Mucosa of gallbladder (tissue), 1 donor: ENCODE measurements around the gene CFAP92. TPM values are rescaled to one million over a fixed set of nuclear protein-coding genes. Genes with fewer than 3 reads are reported as not detected.
"Not testable (repeated sequence)": the region's sequence is repeated elsewhere in the genome, so short reads cannot be mapped to it uniquely, and the experiment has no call there.

Source experiments
- DNase-seq: peaks from one replicate; pipeline ENCODE4 v3.0.0-alpha.2; 2020; ENCODE audit warnings: low spot score
- total RNA-seq: library from RNA; stranded (reverse); gene quantifications from one replicate; pipeline ENCODE4 v1.2.1, GENCODE V29; 2021
- donor health status: DM: no; HTN: no; CAD: no.

The CFAP92 gene
- total RNA-seq, 1 donor from 2014 or later = 3.3 TPM

DNA sequence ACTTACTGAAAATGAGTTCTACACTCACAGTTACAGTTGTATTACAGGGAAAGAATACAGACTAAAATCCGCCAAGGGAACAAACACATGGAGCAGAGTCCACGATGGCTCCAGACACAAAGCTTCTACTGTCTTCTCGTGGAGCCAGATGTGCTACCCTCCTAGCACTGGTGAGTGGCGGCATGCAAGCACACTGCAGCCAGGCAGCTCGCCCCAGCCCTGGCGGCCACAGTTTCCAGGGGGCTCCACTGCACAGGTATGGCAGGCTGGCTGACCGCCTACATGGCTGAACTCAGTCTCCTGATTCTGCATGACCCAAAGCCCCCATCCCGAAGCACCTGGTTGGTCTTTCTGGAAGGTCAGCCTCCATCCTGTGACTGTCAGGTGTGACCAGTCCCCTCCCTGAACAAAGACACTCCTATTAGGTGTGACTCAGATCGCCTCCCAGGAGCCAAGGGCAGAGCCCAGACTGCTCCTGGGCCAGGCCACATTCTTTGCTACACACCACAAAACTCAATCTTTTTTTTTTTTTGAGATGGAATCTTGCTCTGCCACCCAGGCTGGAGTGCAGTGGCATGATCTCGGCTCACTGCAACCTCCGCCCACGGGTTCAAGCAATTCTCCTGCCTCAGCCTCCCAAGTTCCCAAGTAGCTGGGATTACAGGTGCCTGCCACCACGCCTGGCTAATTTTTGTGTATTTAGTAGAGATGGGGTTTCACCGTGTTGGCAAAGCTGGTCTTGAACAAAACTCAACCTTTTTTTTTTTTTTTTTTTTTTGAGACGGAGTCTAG, 51.5 kb downstream of the CFAP92 start:
- no peak for DNase-seq

DNA sequence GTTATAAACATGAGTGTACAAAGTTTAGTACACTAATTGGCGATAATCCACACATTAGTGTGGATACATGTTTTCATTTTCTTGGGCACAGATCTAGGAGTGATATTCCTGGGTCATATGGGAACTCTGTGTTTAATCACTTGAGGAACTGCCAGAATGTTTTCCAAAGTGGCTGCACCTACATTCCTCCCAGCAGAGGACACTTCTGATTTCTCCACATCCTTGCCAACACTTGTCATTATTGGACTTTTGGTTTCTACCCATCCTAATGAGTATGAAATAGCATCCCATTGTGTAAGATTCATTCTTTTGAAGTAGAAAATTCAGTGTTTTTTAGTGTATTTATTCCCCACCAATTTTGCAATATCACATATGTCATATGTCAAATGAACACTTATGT, 53.6 kb downstream of the CFAP92 start:
- DNase-seq = no peak

DNA sequence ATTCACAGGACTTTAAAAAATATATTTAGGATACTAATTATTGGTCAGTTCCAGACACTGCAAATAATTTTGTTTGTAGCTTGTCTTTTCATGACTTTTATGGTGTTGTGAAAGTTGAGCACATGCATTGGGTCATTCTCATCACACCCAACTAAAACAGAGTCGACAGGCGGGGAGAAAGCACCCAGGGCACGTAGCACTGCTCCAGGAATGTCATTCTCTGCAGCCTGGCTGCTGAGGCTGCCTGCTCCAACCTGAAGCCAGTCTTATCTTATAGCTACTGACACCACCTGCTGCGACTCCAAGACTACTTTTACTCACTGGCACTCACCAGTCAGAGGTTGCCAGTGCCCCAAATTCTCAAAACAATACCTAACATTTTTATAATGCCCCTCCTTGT, 57.5 kb downstream of the CFAP92 start:
- DNase-seq = no peak

DNA sequence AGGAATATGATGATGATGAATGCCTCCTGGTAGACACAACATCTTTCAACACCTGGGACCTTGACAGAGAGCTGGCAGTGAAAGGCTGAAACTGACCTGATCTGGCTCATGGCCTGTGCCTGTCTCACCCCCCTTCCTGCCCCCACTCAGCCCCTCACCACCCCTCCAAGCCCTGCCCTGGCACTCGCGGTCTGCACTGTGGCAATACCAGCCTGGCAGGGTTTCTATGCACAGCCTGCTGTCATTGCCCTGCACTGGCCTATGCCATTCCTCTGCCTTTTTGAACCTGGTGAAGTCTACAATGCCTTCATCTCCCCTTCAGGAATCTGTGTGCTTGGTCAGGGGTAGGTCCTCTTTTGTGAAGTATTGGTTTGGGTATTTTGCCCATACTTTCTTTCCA, 58.0 kb downstream of the CFAP92 start:
- DNase-seq = no peak

DNA sequence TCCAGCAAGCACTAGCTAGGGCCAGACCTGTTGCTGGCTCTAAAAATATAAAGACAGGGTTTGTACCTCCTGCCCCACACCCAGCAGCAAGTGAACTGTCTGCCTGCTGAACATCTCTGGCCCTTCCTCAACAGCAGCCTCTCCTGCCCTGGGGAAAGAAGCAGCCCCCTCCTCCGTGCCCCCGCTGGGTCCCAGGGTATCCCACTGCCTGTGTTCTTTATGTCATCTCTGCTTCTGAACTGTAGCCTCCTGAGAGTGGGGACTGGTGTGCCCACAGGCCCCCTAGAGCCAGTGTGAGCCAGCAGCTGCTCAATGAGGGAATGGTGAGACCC, 60.0 kb downstream of the CFAP92 start:
- no peak for DNase-seq

DNA sequence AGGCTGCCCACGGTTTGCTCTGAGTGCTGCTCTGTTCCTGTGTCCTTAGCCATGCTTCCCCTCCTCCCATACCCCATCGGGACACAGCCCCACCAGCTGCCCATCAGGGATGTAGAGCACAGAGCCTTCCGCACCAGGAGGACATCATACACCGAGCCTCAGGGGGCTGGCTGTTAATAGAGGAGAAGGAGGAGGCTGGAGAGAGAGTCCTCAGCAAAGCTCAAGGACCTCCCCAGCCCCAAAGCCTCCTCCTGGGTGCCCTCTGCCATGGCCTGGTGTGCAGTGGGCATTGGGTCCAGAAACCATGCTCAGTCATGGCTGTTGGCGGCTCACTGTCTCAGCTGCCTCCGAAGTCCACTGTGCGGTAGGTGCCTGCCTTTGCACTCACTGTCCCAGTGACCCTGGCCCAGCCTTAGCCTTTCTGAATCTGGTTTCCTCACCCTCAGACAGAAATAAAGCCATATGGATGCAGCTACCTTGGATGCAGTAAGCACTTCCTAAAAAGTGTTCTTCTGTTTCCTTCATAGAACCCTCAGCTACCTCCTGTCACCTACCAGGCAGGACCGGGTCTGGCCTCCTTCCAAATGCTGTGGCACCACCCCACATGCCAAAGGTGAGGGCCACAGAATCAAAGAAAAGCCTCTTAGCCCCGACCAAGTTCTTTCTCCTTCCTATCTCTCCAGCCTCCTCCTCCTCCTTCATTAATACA, 60.5 kb downstream of the CFAP92 start:
- no peak for DNase-seq

DNA sequence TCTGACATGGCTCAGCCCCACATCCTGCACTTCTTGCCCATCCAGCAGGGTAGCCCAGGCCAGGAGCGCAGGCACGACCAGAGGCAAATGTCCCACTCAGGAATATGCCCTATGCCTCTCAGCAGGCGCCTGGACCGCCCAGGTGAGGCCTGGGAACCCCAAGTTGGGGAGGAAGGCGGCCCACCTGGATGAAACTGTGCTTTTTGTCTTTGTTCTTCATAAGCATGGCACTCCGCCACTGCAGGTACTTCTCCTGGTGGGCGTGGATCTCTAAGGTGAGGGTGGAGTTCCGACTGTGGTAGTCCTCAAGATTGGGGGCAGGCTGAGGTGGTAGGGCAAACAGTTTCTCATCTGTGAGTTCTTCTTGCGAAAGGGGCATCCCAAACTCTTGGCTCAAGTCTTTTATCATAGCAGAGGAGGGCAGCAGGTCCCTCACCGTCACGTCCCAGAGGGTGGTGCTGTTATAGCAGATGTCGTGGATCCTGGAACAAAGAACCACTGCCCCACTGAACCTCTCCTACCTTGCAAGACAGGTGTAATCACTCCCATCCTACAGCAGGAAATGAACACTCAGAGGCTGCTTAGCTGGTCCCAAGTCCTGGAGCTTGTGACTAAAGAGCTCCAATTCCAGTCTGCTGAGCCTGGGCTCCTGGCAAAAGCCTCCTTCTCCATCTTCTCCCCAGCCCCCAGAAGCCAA, 61.2 kb downstream of the CFAP92 start:
- no peak for DNase-seq

DNA sequence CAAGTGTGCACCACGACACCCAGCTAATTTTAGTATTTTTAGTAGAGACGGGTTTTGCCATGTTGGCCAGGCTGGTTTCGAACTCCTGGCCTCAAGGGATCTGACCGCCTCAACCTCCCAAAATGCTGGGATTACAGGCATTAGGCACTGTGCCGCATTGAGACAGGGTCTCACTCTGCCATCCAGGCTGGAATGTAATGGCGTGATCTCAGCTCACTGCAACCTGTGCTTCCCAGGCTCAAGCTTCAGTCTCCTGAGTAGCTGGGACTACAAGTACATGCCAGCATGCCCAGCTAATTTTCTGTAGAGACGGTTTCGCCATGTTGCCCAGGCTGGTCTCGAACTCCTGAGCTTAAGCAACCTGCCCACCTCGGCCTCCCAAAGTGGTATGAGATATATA, 62.8 kb downstream of the CFAP92 start:
- DNase-seq = no peak

DNA sequence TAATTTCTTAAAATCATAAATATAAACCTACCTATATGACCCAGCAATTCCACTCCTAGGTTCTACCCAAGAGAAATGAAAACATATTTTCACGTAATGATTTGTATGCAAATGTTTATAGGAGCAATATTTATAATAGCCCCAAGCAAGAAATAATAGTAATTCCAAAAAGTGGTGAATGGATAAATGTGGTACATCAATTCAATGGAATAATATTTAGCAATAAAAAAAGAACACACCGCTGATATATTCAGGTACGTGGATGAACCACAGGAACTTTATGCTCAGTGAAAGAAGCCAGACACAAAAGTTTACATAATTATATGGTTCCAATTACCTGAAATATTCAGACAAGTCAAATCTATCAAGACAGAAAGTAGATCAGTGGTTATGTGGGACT, 64.5 kb downstream of the CFAP92 start:
- DNase-seq = no peak

DNA sequence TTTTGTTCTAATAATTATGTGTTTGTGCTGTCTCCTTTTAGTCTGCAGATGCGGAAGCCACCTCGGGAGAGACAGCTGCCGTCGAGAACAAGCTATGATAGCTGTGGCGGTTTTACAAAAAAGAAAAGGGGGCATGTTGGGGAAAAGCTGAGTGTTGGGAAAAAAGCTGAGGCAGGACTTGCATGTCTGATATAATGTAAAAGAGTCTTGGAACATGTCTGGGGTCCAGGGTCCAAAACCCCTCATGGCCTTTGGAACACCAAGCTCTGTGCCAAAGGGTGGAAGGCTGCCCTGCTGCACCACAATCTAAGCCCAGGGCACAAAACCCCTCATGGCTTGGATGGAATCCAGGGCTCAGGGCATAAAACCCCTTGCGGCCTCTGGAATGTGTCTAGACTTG, 69.9 kb downstream of the CFAP92 start:
- DNase-seq = not testable (repeated sequence)

DNA sequence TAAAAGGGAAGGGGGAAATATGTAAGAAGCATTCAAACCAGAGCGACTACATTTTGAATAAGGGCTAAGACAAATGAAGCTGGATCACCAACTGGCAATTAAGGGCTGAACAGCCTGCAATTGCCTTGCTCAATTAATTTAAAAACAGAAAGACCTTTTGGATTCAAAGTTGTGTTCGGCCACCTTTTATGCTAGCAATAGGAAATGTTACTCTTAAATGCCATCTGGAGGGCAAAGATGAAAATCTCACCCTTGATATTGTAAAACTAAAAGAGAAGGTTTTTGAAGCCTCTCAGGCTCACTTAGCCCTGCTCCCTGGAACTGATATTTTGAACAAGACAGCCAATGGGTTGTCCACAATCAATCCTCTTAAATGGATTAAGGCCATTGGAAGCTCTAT, 70.3 kb downstream of the CFAP92 start:
- DNase-seq = no peak

DNA sequence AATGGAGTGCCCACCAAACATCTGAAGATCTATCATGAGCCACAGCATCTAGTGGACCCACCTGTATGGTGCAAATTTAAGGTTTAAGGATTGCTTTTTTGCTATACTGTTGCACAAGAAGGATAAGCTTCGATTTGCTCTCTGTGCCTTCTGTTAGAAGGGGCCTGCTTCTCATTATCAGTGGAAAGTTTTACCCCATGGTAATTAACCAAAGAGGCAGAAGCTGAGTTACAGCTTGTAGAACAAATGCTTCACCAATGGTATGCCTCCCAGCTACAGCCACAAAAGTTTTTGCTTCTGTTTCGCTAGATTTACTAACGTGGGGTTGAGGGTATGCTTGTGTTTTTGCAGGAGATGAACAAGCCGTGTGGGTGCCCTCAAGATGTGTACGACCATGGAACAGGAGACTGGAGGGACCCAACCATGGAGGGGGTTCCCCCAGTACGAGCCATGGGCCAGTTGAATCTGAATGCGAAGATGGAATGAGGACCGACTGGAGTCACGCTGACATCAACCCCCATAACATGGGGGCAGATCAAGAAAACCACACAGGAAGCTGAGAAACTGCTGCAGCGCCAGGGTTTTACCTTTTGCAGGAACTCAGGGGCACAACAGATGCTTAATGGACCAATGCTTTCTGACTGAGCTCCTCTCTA, 70.9 kb downstream of the CFAP92 start:
- no peak for DNase-seq

DNA sequence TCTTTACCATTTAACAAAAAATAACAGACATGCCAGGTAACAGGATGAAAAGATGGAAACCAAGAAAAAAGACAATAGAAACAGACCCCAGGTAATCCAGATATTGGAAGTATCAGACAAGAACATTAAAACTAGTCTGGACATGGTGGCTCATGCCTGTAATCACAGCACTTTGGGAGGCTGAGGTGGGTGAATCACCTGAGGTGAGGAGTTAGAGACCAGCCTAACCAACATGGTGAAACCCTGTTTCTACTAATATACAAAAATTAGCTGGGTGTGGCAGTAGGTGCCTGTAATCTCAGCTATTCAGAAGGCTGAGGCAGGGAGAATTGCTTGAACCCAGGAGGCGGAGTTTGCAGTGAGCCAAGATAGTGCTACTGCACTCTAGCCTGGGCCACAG, 73.9 kb downstream of the CFAP92 start:
- DNase-seq = no peak

DNA sequence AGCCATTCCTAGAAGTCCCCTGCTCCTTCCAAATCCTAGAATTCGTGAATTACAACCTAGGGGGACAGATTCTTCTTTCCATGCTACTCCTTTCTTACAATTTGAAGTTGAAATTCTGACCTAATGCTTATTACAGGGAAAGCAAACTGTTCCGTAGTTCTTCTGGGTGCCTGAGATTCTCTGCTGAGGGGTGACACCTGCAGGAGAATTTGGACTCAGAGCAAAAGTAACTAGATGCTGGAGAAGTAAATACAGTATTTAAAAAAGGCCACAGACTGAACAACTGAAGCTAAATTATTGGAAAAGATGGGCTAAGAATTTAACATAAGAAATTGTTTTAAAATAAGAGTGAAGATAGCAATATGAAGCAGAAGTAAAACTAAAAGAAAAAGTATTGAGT, 76.6 kb downstream of the CFAP92 start:
- DNase-seq = no peak

DNA sequence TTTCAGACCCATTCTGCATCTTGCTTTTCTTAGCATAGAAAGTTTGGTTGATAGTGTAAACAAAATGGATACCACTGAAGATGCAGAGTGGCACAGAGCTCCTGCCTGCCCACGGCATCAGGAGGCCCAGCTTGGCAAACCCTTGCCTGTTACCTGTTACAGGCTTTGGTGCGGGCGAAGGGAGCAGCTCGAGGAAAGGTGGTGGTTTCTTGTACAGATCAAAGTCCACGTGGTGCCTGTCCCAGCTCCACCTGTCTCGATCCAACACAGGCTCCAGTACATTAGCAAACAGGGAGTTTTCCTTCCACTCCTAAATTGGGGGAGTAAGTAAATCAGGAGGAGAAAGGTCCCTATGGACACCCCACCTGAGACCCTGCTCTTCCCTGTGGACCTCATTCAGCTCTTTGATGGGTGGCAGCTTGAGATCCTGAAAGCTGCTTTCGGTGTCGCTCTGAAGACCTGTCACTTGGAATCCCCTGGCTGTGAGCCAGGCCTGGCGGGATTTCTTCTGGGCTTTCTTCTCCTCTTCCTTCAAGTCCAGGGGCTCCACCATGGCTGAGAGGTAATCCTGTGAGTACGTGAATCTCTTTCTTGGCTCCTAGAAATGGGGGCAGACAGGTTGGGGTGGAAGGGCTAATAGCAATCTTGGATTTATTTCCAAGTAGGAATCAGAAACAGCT, 78.8 kb downstream of the CFAP92 start:
- no peak for DNase-seq

DNA sequence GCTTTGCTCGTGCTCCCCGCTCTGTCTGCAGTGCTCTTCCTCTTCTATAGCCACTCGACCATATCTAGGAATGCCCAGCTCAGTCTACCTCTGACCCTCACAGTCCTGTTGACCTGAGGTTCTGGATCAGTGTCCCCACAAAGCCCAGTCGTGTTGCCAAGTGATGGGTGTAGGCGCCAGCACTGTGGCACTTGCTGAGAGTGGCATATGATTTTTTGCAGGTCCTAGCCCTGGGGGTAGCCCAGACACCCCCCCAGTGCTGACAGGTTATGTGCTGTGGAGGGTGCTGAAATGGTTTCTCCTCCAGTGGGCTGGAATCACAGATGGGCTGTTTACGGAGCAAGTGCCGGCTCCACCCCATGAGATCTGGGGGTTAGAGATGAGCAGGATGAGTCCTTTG, 82.0 kb downstream of the CFAP92 start:
- no peak for DNase-seq

DNA sequence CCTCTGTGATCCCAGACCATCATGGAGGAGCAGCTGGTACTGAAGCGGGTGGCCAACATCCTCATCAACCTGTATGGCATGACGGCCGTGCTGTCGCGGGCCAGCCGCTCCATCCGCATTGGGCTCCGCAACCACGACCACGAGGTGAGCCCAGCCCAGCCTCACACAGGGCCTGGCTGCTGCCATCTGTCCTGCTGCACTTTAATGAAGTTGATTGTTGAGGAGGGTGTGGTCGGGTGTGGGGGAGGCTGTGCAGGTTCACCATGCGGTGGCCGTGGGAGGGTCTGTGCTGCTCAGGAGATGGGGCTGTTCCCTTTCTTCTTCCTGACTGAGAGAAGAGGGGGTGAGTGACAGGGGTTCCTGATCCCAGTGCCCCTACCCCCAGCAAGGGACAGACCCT, 83.9 kb downstream of the CFAP92 start:
- no peak for DNase-seq

DNA sequence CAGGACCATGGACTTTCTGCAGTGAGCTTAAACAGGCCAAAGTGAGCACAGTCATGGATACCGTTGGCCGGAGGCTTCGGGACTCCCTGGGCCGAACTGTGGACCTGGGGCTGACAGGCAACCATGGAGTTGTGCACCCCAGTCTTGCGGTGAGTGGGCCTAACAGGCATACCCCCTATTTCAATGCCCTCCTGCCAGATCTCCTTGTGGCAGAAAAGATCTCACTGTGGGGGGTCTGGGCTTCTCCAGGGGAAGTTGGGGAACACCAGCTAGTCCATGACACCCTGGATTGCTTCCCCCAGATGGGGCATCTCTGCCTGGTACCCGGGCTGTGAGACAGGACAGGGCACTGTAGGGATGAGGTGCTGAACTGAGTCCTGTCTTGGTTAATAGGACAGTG, 84.9 kb downstream of the CFAP92 start:
- no peak for DNase-seq

DNA sequence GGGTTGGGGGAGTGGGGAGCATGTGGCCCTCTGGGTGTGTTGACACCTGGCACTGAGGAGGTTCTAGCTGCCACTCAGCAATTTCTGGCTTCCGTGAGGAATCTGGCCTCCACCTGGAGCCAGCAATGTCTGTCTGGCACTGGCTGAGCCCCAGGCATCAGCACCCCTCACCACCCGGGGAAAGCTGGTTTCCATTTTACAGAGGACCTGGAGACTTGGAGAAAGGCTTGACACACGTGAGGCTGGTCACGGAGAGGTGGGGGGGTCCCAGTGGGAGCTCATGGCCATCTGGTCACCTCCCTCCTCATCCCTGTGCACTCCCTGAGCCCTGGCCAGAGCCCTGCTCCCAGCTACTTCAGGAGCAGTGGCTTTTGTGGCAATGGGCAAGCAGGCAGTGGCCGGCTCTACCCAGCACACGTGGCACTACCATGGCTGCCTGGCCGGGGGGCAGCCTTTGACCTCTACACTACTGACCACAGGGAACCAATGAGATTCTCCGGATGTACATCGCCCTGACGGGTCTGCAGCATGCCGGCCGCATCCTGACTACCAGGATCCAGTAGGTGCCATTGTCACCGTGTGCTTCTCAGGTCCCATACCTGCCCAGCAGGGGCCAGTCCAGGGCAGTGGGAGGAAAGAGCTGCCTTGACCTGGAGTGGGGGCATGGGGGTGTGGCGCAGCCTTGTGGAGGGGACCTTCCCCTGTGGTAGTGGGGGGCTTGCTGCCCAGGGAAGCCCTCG, 86.0 kb downstream of the CFAP92 start:
- no peak for DNase-seq

DNA sequence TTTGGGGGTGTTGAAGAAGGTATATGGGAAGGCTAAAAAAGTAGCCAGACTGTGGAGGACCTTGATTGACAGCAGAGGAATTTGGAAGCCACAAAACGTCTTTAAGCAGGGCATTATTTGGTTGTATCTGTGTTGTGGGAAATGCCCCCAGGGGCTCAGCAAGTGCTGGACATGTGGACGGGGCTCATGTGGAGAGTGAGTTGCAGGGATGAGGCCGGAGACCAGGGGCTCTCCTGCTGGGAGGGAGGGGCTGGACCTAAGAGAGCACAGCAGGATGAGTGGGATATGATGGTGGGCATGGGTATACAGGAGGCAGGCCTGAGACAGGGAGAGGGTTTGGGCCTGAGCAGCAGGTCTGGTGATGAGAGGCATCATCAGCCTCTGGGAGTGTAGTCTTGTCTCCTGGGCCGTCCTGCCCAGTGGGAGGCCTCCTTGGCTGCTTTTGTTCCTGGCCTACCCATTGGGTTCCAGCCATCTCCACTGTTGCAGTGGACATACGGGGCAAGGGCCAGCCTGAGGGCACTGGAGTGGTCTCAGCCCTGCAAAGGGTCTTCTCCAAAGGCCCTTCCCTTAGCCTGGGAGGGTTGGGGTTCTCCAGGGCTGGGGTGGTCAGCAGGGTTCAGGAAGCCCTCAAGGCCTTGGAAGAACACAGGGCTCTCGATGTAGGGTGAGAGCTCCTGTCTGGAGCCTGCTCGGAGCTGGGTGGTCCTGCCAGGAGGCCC, 86.9 kb downstream of the CFAP92 start:
- no peak for DNase-seq
